ENCODE measurements around the gene E2F1. TPM values are rescaled to one million over a fixed set of nuclear protein-coding genes. Genes with fewer than 3 reads are reported as not detected.

The E2F1 gene
- total and polyA plus RNA-seq, 2 of the 4 experiments (the other 2 are of a cell fraction), result 10.9 to 14.0 TPM

GRCh38 chr20:33671573-33672288 is 14.5 kb downstream of the E2F1 start (continued):
- no peak for TF ChIP-seq RCOR1 (IDR thresholded peaks at IDR 0.05; ENCODE audit: insufficient replicate concordance, low read length)

GRCh38 chr20:33670715-33671499 is 15.3 kb downstream of the E2F1 start:
- Histone ChIP-seq H3K4me2 (ENCODE audit: low read depth, low read length) (no peak overlapping the region), H3K79me1 (ENCODE audit: low read depth in 1 of 2, low read length in 2 of 2) (peaks cover 12 to 64% of the 10 kb centered on the region in 2 experiments; a peak in 3 of 4 replicates), H2AK9ac (replicated peaks; ENCODE audit: low read depth, low read length, poor library complexity) (no peak overlapping the region), H3K27ac (ENCODE audit: insufficient read depth, low read length) (no peak overlapping the region), H3K36me3 (ENCODE audit: control insufficient read depth, insufficient read depth, low read length) (peaks cover 13% of the 10 kb centered on the region), H3K9me1 (ENCODE audit: insufficient read depth, low read length) (peaks cover 20% of the 10 kb centered on the region), H3K4ac (ENCODE audit: low read depth, low read length) (no peak overlapping the region), H2AFZ (replicated peaks; ENCODE audit: low read length, poor library complexity) (peak overlapping the region; percentile 7), H3K27me3 (ENCODE audit: control insufficient read depth, insufficient read depth, low read length) (no peaks in the 10 kb centered on the region), H4K20me1 (ENCODE audit: insufficient read depth, low read length) (peaks cover 22% of the 10 kb centered on the region; the same call in 1 of the 2 replicates), H2BK20ac (ENCODE audit: low read depth, low read length) (no peak overlapping the region), H4K91ac (ENCODE audit: insufficient read depth, low read depth, low read length) (no peak overlapping the region), H4K5ac (ENCODE audit: low read depth, low read length) (no peak overlapping the region), H2AK5ac (ENCODE audit: low read depth, low read length) (no peak overlapping the region), H2BK15ac (ENCODE audit: low read depth, low read length) (no peak overlapping the region), H3K9ac (ENCODE audit: low read depth, low read length) (no peak overlapping the region), H3K4me3 (ENCODE audit: insufficient read depth, low read depth, low read length) (no peak overlapping the region), H3K4me1 (ENCODE audit: control insufficient read depth, insufficient read depth, low read length) (peaks cover 35% of the 10 kb centered on the region), H3K56ac (ENCODE audit: extremely low read depth, insufficient read depth, low read length) (no peak overlapping the region), H3K18ac (ENCODE audit: low read depth, low read length) (no peak overlapping the region), H2BK5ac (ENCODE audit: low read depth, low read length, poor library complexity, severe bottlenecking) (no peak overlapping the region), H3K23ac (ENCODE audit: low read depth, low read length) (no peak overlapping the region), H2BK120ac (ENCODE audit: low read depth, low read length) (no peak overlapping the region), H3K9me3 (ENCODE audit: control insufficient read depth, insufficient read depth, low read length) (no peaks in the 10 kb centered on the region), H4K8ac (ENCODE audit: low read depth in 2 of 2, low read length in 2 of 2) (no peak overlapping the region), H3K14ac (replicated peaks; ENCODE audit: low read depth, low read length) (no peak overlapping the region)
- intact Hi-C loops (cut with micrococcal nuclease), result no loop called here
- DNase-seq, result no peak
- ATAC-seq (ENCODE audit: low read depth), result no peak
- CTCF ChIA-PET, result interaction anchor here (0.6 kb wide), 1 partner anchor 297 kb away, joined by 4 read pairs; no protein-coding TSS in a partner anchor
- 100% methylated on average over 1 of the region's 6 CpGs; no CpG with 5 or more reads in 1 of the 2 experiments for WGBS, 2 experiments (ENCODE audit: extremely low coverage in 2 of 2, insufficient read length in 1 of 2)
- POLR2A ChIA-PET (ENCODE audit: unreplicated experiment), result no interaction called here
- in situ Hi-C loops (cut with MboI; ENCODE audit: low sequenced_read_pairs), result no loop called here
- TF ChIP-seq RCOR1 (IDR thresholded peaks at IDR 0.05; ENCODE audit: insufficient replicate concordance, low read length) (no peak), NFE2L2 (IDR thresholded peaks at IDR 0.05; ENCODE audit: low read depth, low read length) (no peak), USF2 (IDR thresholded peaks at IDR 0.05; ENCODE audit: low read depth, low read length) (no peak), POLR2A (IDR thresholded peaks at IDR 0.05; ENCODE audit: low read depth, low read length) (no peak), CHD1 (IDR thresholded peaks at IDR 0.05; ENCODE audit: low read depth, low read length) (no peak), FOS (IDR thresholded peaks at IDR 0.05; ENCODE audit: low read depth, low read length) (no peak), CTCF (conservative IDR thresholded peaks at IDR 0.05; ENCODE audit: low read depth, low read length) (no peak), SMC3 (IDR thresholded peaks at IDR 0.05; ENCODE audit: low read depth, low read length) (no peak), MAFK (IDR thresholded peaks at IDR 0.05; ENCODE audit: low read depth, low read length) (no peak), MAZ (IDR thresholded peaks at IDR 0.05; ENCODE audit: borderline replicate concordance, low read depth, low read length) (no peak), BHLHE40 (IDR thresholded peaks at IDR 0.05; ENCODE audit: low read depth, low read length) (no peak)
- BruUV-seq (replicated peaks), result no TSS peak
- dilution Hi-C loops (cut with HindIII; ENCODE audit: low sequenced_read_pairs, unreplicated experiment), result no loop called here
